GM18511 (cell line): Measurements from ENCODE around the gene LRRN2.

ENCODE experiments used
- ATAC-seq: cut with Tn5 transposase; IDR thresholded peaks from one replicate; pipeline ENCODE4 v1.9.1; 2021; ENCODE audit warnings: mild to moderate bottlenecking, moderate library complexity; ENCODE audit not compliant: unreplicated experiment

The LRRN2 gene

DNA sequence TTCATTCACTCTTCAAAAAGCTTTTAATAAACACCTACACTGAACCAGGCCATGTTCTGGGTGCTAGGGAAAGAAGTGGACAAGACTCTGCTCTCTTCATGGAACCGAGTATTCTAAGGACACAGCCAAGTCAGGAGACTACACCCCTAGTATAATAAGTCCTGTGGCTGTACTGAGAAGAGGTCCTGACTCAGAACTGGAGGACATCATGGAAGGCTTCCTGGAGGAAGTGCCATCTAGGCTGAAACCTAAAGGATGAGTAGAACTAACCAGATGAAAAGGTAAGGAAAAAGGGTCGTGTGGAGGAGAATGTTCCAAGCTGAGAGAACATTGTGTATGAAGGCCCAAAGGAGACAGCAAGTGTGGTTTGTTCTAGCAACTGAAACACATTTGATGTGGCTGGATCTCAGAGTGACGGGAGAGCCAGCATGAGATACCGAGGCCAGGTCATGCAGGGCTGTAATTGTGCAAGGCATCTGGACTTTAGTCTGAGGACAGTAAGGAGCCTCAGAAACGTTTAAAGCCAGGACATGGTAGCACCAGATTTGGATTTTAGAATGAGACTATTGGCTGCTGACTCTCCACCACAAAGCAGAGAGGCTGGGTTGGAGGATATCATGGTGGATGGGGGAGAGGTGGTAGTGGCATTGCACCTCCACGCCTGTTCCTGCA lies 82.5 kb downstream of the LRRN2 start:
- no peak for ATAC-seq

DNA sequence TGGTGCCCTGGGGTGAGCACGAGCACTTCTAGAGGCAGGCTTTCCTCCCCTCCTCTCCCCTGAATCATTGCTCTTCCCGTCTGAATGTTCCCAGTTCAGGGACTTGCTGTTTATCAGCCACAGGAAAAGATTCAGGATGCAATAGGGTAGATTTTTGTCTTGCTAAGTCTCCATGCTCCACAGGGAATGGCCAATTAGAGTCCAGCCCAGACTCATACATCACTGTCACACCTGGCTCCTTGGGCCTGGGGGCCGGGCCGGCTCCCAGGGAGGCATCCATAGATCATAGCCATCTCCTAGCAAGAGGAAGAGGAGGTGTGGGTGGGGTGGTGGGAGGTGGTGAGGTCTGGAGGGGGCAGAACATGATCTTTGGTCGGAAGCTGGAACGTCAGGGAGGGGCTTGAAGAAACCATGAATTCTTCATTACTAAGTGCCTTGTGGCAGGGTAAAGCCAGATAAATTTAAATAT lies 83.4 kb downstream of the LRRN2 start:
- no peak for ATAC-seq

DNA sequence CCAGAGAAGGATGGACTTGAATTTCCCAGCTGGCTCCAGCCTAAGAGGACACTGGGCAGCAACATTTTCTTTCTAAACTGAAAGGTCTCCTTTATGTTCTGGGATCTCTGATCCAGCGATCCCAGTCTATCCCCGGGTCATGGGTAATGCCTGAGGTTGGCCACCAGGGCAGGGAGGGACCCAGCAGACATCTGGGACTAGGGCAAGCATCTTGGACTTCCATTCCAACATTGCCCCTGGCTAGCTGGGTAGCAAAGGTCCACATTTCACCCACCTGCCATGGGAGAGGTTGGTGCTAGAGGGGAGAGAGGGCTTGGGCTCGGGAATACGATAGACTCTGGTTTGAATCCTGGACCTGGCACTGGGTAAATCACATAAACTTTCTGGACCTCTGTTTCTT lies 84.6 kb downstream of the LRRN2 start:
- ATAC-seq = no peak

DNA sequence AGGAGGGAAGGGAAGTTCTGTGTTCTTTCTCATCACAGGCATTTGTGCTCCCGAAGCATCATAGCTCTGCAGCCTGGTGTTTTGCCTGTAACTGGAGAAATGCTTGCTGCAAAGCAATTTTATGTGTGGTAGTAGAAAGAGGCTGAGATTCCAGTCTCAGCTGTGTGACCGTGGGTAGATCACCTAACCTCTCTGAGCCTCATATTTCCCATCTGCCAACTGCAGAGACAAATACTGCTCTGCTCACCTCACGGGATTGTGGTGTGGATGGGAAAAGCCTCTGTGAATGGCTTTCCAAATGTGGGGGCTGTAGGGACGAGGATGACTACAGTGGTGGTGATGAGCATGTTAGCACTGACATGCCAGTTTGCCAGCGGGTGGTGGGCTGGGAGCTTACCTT lies 85.3 kb downstream of the LRRN2 start:
- ATAC-seq = no peak

DNA sequence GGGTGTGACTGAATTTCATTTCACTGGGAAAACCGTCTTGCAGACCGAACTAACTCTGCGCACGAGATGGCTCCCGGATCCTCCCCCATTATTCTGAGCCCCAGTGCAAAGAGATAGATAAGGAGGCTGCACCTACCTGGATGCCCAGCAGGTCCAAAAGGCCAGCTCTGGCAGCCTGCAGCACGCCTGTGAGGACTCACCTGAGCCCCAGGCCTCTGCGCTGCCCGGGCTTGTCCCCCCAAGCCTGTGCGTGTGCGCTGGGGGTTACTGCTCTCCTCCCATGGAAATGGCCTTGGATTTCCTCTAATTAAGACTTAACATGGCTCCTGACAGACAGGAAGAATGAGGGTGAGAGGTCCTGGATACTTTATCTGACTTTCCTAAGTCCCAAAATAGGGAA lies 85.9 kb downstream of the LRRN2 start:
- no peak for ATAC-seq

DNA sequence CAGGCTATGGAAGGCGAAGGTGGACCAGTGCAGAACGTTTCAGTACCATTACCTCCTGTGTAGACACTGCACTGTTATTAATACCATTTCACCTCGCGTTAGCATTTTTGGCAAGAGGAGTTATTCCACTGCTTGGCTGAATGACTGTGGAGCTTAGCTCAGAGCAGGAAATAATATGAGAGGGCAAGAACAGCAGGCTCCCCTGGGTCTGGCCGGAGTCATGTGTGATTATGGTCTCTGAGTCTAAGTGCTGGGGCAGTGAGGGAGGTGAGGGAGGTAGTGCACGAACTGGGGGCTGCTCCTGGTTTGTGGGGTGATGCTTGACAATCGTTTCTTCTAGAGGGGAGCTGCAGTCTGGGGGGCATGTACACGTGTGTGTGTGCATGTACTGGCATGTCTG lies 86.4 kb downstream of the LRRN2 start:
- ATAC-seq = no peak

DNA sequence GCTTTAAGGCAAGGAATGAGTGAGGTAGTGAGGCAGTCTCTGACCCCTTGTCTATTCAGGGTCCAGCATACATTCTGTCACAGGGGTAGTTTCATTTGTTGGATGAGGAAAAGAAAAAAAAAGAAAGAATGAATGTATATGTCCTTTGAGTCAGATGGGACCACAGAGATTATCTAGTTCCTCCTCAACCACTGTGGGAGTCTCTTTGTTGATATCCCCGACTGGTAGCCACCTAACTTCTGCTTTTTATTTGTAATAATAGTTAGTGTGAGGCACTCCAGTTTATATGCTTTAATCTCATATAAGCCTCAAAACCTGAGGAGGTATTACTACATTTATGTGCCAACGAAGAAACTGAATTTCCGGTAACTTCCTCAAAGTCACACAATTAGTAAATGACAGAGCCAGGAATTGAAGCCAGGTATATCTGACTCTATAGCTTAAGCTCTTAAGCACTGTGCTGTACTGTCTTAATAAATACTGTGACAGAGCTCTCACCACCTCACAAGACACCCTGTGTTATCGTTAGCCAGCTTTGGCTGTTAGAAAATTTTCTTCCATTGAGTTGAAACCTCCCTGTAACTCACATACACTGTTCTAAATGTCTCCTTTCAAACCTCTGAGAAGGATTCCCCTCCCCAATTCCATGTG lies 87.1 kb downstream of the LRRN2 start:
- no peak for ATAC-seq

DNA sequence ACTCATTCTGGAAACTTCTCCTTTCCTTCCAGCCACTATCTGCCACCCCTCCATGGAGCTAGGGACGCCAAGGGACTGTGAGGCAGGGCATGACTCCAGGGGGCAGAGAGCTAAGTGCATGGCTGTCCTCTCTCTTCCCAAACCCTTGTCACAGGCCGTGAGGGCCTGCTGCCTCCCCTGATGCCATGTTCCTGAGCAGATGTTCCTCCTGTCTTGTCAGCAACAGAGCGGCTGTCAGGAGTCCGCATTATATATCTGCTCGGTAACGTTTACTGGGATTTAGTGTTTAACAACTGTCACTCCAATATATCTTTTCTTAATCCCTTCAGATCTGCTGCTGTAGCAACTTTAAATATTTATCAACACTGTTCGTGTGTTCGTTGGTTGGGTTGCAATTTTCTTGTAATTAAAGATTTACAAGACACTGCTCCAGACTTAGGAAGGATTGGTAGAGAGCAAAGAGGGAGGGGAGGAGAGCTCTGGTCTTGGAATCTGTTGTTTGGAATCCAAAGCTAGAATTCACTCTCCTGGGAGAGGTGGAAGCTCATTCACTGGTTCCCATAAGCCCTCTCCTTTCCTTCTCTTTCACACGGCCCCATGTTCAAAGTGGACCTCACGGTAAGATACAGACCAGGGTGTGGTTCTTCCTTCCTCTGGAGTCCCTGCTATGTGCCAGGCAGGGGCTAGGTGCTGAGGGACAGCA lies 93.1 kb downstream of the LRRN2 start:
- no peak for ATAC-seq

DNA sequence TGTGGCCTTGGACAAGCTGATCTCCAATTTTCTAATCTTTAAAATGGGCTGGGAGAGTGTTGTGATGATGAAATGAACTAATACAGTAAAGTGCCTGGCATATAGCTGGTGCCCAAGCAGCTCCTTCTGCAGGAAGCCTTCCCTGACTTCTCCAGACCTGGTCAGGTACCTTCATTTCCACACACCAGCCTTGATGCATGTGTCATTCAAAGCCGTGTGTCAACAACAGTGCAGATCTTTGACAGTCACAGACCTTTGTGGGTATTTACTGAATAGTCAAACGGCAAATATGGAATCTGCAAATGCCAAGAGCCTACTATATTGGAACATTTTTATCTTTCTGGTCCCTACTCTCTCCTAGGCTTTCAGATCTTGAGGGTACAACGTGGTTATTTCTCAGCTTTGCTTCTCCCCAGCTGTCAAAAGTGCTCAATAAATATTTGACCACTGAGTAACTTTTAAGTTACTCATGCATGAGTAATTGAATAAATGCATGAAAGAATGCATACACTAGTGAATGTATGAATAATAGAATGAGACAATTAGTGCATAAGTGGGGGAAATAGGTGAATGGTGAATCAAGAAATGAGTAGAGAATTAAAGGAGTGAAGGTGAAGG lies 94.0 kb downstream of the LRRN2 start:
- no peak for ATAC-seq

DNA sequence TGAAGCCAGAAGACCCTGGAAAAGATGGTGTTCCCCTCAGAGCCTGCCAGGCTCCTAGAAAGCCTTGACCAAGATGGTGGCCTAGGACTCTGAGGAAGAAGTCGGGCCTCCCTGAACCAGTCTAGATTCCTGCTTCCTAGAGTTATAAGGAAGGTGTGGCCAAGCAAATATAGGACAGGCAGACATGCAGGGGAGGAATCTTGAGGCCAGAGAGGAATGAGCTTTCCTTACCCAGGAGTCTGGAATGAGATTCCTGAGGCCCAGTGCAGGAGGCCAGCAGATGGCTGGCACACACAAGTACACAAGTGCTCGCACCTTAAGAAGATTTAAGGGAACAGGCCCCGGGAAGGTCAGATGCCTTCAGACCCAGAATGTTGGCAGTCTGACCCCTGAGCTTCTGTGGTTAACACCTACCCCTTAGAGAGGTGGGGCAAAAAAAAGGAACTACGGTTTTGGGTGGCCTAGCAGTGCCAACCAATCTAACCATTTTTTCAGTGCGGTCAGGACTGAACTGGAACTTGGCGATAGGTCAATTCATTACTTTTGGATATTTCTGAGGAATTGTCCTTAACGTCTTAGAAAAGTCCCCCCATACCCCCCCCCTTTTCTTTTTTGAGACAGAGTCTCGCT lies 96.0 kb downstream of the LRRN2 start:
- ATAC-seq = no peak

DNA sequence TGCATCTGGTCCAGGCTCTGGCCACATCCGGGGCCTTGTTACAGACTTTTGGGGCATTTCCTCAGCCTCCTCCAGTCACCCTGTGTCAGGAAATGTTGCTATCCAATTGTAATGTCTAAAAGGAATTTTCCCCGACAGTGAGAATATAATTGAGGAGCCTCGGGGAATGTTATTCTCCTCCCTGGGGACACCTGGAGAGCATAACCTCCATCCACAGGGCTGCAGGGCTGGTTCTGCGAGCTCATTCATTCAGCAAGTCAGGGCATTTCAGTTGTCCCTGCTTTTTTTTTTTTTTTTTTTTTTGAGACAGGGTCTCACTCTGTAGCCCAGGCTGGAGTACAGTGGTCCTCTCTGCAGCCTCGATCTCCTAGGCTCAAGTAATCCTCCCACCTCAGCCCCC lies 96.7 kb downstream of the LRRN2 start:
- ATAC-seq = no peak

DNA sequence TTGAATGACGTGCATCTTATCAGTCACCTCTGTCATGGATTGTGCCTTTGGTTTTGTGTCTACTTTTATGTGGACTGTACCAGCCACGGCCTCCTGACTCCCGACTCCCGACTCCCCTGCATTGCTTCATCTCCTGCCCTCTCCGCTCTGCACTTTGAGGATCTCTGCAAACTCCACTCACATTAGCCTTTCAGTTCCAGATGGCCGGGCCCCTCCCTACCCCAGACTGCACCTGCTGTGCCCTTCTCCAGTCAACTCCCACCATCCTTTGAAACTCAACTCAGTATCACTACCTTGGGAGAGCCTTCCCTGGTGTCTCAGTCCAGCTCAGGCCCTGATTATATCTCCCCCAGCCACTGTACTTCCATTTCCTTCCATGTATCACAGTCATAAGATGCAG lies 97.9 kb downstream of the LRRN2 start:
- ATAC-seq = no peak

DNA sequence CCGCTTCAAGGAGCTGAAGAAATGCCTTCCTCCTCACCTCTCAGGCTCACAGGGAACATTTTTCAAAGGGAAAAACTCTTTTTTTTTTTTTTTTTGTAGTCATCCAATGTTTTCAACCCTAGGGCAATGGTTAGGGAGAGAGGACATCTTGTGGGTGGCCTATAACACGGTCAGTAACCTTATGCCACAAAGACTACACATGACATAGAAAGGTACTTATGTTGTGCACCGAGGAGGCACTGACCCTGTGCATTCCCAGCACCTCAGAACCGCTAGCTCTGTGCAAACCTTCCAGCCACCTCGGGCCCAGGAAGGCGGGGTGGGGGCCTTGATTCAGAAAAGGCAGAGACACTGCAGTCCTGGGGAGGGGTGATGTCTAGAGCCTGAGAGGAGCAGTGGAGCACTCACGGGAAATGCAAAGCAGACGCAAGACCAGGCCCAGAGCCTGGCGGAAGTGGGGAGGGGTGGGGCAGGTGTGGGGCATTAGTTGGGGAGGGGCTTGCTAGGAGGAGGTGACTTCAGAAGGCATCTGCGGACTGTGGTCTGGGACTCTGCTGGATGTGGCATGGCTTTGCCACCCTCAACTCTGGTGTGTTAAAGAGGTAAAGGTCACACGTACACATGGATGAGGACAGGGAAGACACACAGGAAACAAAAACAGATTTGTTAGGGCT lies 100.7 kb downstream of the LRRN2 start:
- no peak for ATAC-seq

DNA sequence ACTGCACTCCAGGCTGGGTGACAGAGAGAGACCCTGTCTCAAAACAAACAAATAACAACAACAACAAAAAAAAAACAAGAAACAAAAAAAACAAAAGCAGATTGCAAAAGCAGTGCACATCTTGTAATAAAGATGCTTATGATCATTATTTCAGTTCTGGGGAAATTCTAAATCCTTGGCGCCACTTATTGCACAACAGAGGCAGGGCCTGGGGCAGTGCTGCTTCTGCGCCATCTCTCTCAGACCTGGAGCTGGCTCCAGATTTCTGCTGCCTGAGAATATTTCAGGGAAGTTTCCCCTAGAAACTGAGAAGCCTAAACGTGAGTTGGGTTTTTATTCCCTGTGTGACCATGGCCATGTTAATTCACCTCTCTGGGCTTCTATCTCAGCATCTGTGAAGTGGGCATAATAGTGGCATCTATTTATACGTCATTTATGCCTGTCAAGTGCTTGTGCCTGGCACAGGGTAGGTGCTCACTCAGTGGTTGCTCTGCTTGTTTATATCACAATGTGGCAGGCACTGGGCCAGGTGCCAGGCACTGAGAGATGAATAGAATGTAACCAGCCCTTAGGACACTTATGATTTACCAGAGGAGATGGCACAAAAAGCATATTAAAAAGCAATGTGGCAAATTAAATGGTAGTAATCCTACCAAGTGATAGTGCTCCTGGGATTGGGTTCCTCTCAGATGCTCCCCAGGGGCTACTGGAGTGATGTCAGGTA lies 101.5 kb downstream of the LRRN2 start:
- no peak for ATAC-seq

DNA sequence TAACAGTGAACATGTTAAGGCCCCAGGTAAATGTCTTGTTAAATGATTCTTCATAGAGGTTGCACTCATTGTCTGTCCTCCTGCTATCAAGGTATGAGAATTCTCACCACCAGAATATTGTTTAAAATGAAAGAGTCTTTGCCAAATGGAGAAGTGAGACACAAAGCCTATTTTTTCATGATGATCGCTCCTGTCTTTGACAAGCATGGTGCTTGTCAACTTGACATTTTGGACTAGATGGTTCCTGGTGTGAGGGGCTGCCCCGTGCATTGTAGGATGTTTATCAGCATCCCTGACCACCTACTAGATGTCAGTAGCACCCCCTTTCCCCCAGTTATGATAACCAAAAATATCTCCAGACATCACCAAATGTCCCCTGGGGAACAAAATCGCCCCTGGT lies 103.8 kb downstream of the LRRN2 start:
- ATAC-seq = no peak

DNA sequence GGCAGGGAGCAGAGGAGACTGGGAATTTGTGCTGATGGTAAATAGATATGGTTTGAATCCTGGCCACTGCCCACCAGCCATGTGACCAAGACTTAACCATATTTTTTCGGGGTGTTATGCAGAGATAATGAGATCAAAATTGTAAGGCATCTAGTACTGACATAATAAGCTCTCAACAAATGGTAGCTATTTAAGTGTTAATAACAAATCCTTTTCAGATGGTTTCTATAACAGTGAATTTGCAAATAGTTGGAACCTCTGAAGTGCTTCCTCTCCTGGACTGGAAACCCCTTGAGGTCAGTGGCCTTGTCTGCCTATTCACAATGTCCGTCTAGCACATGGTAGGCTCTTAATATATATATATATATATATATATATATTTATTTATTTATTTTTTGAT lies 104.7 kb downstream of the LRRN2 start:
- no peak for ATAC-seq

DNA sequence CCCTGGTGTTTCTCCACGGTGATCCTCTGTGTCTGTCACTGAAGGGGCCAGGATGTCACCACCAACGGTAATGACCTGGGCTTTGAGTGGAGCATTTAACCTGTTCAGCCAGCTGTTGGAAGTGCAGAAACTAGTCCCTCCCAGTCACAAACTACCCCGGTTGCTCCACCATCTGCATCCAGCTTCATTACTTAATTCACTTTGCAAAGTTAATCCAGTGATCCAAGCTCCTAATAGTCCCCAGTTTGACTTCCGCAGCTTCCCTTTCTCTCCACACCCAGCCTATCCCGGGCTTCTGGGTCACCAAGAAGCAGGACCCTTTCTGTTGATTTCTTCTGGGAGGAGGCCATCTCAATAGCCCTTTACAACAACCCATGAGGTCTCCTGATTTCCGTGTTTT lies 105.9 kb downstream of the LRRN2 start:
- ATAC-seq = no peak

DNA sequence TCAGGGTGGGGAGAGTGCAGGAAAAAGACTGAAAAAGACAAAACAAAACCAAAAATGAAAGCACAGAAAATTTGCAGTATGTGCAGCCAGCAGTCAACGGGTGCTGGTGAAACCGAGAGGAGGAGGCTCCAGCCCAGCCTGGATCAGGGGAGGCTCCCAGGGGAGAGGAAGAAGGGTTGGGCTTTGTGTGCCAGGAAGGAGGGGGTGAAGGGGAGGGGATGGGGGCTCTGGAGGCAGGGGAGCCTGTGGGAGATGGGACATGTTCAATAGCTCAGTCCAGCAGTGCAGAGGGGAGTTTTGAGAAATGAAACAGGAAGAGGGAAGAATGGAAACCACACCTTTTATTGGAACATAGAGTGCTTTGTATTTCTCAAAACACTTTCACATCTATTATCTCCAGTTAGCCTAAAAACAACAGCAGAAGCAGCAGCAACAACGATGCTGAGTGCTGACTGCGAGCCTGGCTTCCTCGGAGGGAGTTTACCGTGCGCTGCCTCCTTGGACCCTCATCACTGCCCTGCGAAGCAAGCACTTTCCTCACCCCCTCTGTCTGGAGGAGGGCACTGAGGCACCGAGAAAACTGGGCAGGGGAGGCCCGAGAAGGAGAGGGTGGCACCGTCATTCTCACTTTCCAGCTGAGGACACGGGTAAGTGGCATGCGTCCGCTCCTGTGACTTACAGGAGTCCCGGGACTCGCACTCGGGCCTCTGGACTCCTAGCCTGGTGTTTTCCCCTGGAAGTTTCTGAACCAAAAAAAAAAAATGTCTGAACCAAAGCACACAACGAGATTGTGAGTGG lies 106.5 kb downstream of the LRRN2 start:
- ATAC-seq = peak; percentile 79

DNA sequence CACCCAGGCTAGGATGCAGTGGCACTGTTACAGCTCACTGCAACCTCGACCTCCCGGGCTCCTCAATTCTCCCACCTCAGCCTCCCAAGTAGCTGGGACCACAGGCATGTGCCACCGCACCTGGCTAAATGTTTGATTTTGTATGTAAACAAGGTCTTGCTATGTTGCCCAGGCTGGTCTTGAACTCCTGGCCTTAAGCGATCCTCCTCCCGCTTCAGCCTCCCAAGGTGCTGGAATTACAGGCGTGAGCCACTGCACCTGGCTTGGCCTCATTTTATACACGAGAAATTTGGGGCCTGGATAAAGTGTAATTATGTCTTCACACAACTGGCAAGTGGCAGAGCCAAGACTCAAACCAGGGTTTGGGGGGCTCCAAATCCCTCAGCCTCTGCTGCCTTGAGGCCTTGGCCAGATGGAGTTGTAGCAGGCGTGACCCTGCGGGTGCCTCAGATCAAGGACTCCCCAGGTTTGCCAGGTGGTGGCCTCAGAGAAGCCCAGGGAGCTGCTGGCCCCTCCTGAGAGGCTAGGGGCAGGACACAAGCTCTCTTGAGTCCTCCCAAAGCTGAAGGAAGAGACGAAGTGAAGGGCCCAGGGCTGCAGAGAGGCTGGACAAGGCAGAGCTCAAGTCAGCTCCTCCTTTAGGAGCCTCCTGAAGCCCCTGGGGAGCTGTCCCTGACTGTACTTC lies 107.6 kb downstream of the LRRN2 start:
- ATAC-seq = no peak
